Fibroblast of villous mesenchyme (primary cell): ENCODE data around the gene RNU7-1. TPM values are rescaled to one million over a fixed set of nuclear protein-coding genes. Genes with fewer than 3 reads are reported as not detected.

ENCODE experiments used
- DNase-seq: peaks from one replicate; pipeline ENCODE4 v3.0.0-alpha.2; 2010; ENCODE audit warnings: low read depth
- H3K4me3 ChIP-seq: 2 replicates; pipeline ENCODE4 v1.5.1; 2011; ENCODE audit warnings: low read depth, mild to moderate bottlenecking, low read length
- CTCF ChIP-seq: IDR thresholded peaks from 2 replicates; pipeline ENCODE4 v1.5.1; 2012; ENCODE audit warnings: low read depth, mild to moderate bottlenecking, low read length; ENCODE audit not compliant: insufficient read depth
- total RNA-seq: library from RNA; depleted of rRNA; stranded (reverse); fragments of >200 nt; gene quantifications from 2 replicates; pipeline ENCODE4 v1.2.3, GENCODE V29; 2012

The RNU7-1 gene
- total RNA-seq, 1 donor = not detected

GRCh38 chr12:6946033-6946919 is 2.7 kb downstream of the RNU7-1 start:
- no peak overlapping the region for H3K4me3 ChIP-seq
- TF ChIP-seq CTCF = no peak
- DNase-seq = no peak

DNA sequence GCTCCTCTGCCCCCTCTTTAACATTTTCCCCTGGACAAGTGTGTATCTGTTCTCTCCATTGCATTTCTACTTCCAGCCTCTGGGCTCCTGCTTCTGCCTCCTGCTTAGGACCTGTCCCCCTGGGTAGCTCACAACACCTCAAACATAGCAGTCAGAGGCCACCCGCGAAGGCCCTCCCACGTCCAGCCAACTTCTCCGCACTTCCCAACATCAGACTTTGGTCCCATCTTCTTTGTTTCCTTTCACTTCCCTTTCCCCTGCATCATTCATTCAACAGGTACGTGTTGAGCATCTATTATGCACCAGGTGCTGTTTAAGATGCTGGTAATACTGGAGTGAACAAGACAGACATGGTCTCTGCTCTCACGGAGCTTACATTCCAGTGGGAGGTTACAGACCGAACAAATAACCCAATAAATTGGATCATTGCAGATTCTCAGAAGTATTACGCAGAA is 3.3 kb downstream of the RNU7-1 start:
- no peak for DNase-seq
- TF ChIP-seq CTCF = no peak
- no peak overlapping the region for H3K4me3 ChIP-seq

DNA sequence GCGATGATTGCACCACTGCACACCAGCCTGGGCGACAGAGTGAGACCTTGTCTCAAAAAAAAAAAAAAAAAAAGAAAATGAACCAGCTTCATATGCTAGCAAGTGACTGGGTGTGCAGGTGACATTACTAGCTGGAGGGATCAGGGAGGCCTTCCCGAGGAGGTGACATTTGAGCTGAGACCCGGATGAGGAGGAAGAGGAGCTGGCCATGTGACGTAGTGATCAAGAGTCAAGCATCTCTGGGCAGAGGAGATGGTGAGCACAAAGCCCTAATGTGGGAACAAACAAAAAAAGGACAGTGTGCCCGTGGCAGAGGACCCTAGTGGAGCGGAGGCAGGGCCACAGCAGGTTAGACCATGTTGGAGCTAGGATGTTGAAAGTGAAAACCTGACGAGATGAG is 4.0 kb downstream of the RNU7-1 start:
- TF ChIP-seq CTCF = no peak
- no peak overlapping the region for H3K4me3 ChIP-seq
- DNase-seq = no peak

GRCh38 chr12:6948873-6949594 is 5.4 kb downstream of the RNU7-1 start:
- no peak for DNase-seq
- TF ChIP-seq CTCF = no peak

GRCh38 chr12:6950401-6950801 is 6.8 kb downstream of the RNU7-1 start:
- no peak for DNase-seq
- H3K4me3 ChIP-seq = no peak overlapping the region
- TF ChIP-seq CTCF = peak; percentile 33

More at GRCh38 chr12:6948873-6949594, 5.4 kb downstream of the RNU7-1 start:
- H3K4me3 ChIP-seq = no peak overlapping the region

GRCh38 chr12:6950811-6951540 is 7.4 kb downstream of the RNU7-1 start, which contains the start of gene PTPN6:
PTPN6 (plus strand) TSS chr12:6951356; CDS start chr12:6951513, 157 bp downstream.
- TF ChIP-seq CTCF = no peak
- no peak within 1 kb of the TSS for H3K4me3 ChIP-seq
- no peak for DNase-seq
